ENCODE measurements around the gene SRGAP1.

Gene SRGAP1

DNA sequence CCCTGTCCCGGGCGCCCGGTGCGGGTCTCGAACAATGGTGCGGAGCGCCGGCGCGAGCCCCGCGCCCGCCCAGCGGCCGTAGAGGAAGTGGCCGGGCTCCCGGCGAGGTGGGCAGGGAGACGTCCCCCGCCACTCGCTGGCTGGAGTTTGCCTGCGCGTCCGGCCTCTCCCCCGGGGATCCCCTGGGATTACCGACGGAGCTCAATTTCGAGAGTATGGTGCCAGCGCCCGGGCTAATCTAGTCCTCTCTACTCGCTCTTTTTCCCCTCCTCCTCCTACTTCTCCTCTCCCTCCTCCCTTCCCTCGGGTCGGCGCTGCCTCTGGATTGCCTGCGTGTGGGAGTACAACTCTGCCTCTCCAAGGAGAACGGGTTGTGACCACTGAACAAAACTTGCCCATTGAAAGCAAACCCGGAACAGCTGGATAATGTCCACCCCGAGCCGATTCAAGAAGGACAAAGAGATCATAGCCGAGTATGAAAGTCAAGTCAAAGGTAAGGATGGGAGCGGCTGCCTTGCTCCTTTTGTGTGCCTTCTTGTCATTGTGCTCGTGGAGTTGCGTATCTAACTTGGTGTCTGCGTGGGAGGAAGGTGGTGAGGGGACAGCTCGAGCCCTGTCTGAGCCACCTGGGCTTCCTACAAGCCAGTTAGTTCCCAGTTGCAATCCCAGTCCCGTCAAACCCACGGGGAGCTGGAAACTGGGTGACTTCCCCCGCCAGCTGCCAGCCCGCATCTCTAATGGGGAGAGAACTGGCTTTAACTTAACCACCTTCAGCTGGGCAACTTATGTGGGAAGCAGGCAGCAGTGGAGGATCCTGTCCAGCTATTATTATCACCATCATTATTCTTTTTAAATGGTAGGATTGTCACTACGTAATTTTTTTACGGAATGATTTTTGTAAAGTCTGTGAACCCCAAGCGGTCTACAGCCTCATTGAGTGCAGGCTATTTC is at the start of gene SRGAP1:
Gene SRGAP1 (plus strand): TSS at position 310 of the 951 bp plus-strand sequence. CDS start 117 bp downstream, at position 427.
- TF ChIP-seq EZH2 (IDR thresholded peaks at IDR 0.05; ENCODE audit: borderline replicate concordance, low read length) = no peak
- TF ChIP-seq CTCF (IDR thresholded peaks at IDR 0.05; ENCODE audit: low read length) = no peak
- no peaks in the 10 kb centered on the region for H3K36me3 ChIP-seq (ENCODE audit: insufficient read depth, low read length)
- H3K4me2 ChIP-seq (ENCODE audit: low read length) = peak within 1 kb of the TSS; percentile 100
- H3K9ac ChIP-seq (ENCODE audit: low read length) = peak within 1 kb of the TSS; percentile 52
- no peaks in the 10 kb centered on the region for H3K9me2 ChIP-seq (ENCODE audit: low read depth, low read length)
- H3K4me3 ChIP-seq (ENCODE audit: low read depth, low read length, poor library complexity, severe bottlenecking) = peak within 1 kb of the TSS; percentile 76
- no peak within 1 kb of the TSS for H3K27ac ChIP-seq (ENCODE audit: low read depth, low read length, poor library complexity, severe bottlenecking)
- H3K79me2 ChIP-seq (ENCODE audit: insufficient read depth, low read length) = no peaks in the 10 kb centered on the region
- no peaks in the 10 kb centered on the region for H3K9me3 ChIP-seq (ENCODE audit: low read length)
- peaks cover 13% of the 10 kb centered on the region for H3K4me1 ChIP-seq (ENCODE audit: insufficient read depth, low read length, severe bottlenecking)
- no peaks in the 10 kb centered on the region for H3K27me3 ChIP-seq (ENCODE audit: insufficient read depth, low read length)
- no peaks in the 10 kb centered on the region for H3F3A ChIP-seq (ENCODE audit: insufficient read depth, low read length)
- no peak within 1 kb of the TSS for H2AFZ ChIP-seq (ENCODE audit: low read length)
- no peaks in the 10 kb centered on the region for H4K20me1 ChIP-seq (ENCODE audit: insufficient read depth, low read length)

- no peaks in the 10 kb centered on the region for H3F3A ChIP-seq (ENCODE audit: insufficient read depth, low read length)
- no peaks in the 10 kb centered on the region for H3K9me2 ChIP-seq (ENCODE audit: low read depth, low read length)
- no peaks in the 10 kb centered on the region for H3K9me3 ChIP-seq (ENCODE audit: low read length)
- no peak overlapping the region for H3K9ac ChIP-seq (ENCODE audit: low read length)
- no peak overlapping the region for H3K27ac ChIP-seq (ENCODE audit: low read depth, low read length, poor library complexity, severe bottlenecking)
- H3K4me3 ChIP-seq (ENCODE audit: low read depth, low read length, poor library complexity, severe bottlenecking) = no peak overlapping the region
- no peak overlapping the region for H2AFZ ChIP-seq (ENCODE audit: low read length)
- H3K27me3 ChIP-seq (ENCODE audit: insufficient read depth, low read length) = no peaks in the 10 kb centered on the region
- no peaks in the 10 kb centered on the region for H4K20me1 ChIP-seq (ENCODE audit: insufficient read depth, low read length)
- H3K79me2 ChIP-seq (ENCODE audit: insufficient read depth, low read length) = no peaks in the 10 kb centered on the region
- H3K36me3 ChIP-seq (ENCODE audit: insufficient read depth, low read length) = peaks cover 18% of the 10 kb centered on the region; the same call in 1 of the 2 replicates
- H3K4me2 ChIP-seq (ENCODE audit: low read length) = no peak overlapping the region
- TF ChIP-seq EZH2 (IDR thresholded peaks at IDR 0.05; ENCODE audit: borderline replicate concordance, low read length) = no peak
- no peak for TF ChIP-seq CTCF (IDR thresholded peaks at IDR 0.05; ENCODE audit: low read length)
- H3K4me1 ChIP-seq (ENCODE audit: insufficient read depth, low read length, severe bottlenecking) = no peaks in the 10 kb centered on the region
Observed at GRCh38 chr12:63795032-63795687, 49.3 kb upstream of the SRGAP1 start.

DNA sequence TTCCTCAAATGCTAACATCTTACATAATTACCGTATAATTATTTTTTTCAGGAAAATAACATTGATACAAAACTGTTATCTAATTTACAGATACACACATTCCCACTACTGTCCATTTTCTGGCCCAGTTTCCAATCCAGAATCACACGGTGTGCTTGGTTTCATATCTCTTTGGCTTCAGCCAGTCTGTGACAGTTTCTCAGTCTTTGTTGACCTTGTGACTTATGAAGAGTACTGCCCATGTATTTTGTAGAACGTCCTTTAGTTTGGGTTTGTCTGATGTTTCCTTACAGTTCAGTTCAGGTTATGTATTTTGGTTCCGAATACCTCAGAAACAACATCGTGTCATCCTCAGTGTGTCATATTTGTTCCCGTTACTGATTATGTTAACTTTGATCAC is 48.6 kb upstream of the SRGAP1 start:
- no peaks in the 10 kb centered on the region for H3K9me3 ChIP-seq (ENCODE audit: low read length)
- no peaks in the 10 kb centered on the region for H3K4me1 ChIP-seq (ENCODE audit: insufficient read depth, low read length, severe bottlenecking)
- no peak overlapping the region for H3K27ac ChIP-seq (ENCODE audit: low read depth, low read length, poor library complexity, severe bottlenecking)
- H3K4me2 ChIP-seq (ENCODE audit: low read length) = no peak overlapping the region
- H3K4me3 ChIP-seq (ENCODE audit: low read depth, low read length, poor library complexity, severe bottlenecking) = no peak overlapping the region
- H3K9ac ChIP-seq (ENCODE audit: low read length) = no peak overlapping the region
- H3F3A ChIP-seq (ENCODE audit: insufficient read depth, low read length) = no peaks in the 10 kb centered on the region
- peaks cover 11% of the 10 kb centered on the region; the same call in 1 of the 2 replicates for H3K36me3 ChIP-seq (ENCODE audit: insufficient read depth, low read length)
- no peaks in the 10 kb centered on the region for H3K79me2 ChIP-seq (ENCODE audit: insufficient read depth, low read length)
- H3K27me3 ChIP-seq (ENCODE audit: insufficient read depth, low read length) = no peaks in the 10 kb centered on the region
- H4K20me1 ChIP-seq (ENCODE audit: insufficient read depth, low read length) = no peaks in the 10 kb centered on the region
- H2AFZ ChIP-seq (ENCODE audit: low read length) = no peak overlapping the region
- no peaks in the 10 kb centered on the region for H3K9me2 ChIP-seq (ENCODE audit: low read depth, low read length)
- TF ChIP-seq CTCF (IDR thresholded peaks at IDR 0.05; ENCODE audit: low read length) (no peak), EZH2 (IDR thresholded peaks at IDR 0.05; ENCODE audit: borderline replicate concordance, low read length) (no peak)

Measured in OCI-LY1 (cell line).